ENCODE results near the gene NSL1. TPM values are rescaled to one million over a fixed set of nuclear protein-coding genes. Genes with fewer than 3 reads are reported as not detected.

NSL1 gene
- total RNA-seq, 1 donor from 2014 or later = 92.3 TPM

GRCh38 chr1:212691561-212692071 lies 100.0 kb downstream of the NSL1 start:
- no peak for TF ChIP-seq CTCF (IDR thresholded peaks at IDR 0.05)
- no peak for TF ChIP-seq POLR2AphosphoS5 (IDR thresholded peaks at IDR 0.05; ENCODE audit: insufficient read depth in 1 of 2, low read depth in 1 of 2)
- TF ChIP-seq POLR2A (IDR thresholded peaks at IDR 0.05) = no peak
- intact Hi-C loops (cut with DNase I) = no loop called here
- no peaks in the 10 kb centered on the region for H3K9me3 ChIP-seq
- no peaks in the 10 kb centered on the region for H3K36me3 ChIP-seq
- no peaks in the 10 kb centered on the region for H3K4me1 ChIP-seq
- no peak overlapping the region for H3K4me3 ChIP-seq
- no peaks in the 10 kb centered on the region for H3K27me3 ChIP-seq
- DNase-seq (ENCODE audit: extremely low spot score in 2 of 2) = peak; percentile 62 to 72
- H3K27ac ChIP-seq = no peak overlapping the region

- H3K4me1 ChIP-seq = no peaks in the 10 kb centered on the region
- H3K27ac ChIP-seq = no peak overlapping the region
- no peaks in the 10 kb centered on the region for H3K36me3 ChIP-seq
- intact Hi-C loops (cut with DNase I) = no loop called here
- no peaks in the 10 kb centered on the region for H3K9me3 ChIP-seq
- H3K27me3 ChIP-seq = no peaks in the 10 kb centered on the region
- DNase-seq (ENCODE audit: extremely low spot score in 2 of 2) = peak; percentile 64 to 93
- TF ChIP-seq POLR2A (IDR thresholded peaks at IDR 0.05) (no peak), POLR2AphosphoS5 (IDR thresholded peaks at IDR 0.05; ENCODE audit: insufficient read depth in 1 of 2, low read depth in 1 of 2) (no peak), CTCF (IDR thresholded peaks at IDR 0.05) (no peak)
- no peak overlapping the region for H3K4me3 ChIP-seq
Measured at GRCh38 chr1:212690816-212691403, 100.7 kb downstream of the NSL1 start.

- peak; percentile 46 to 47 for DNase-seq (ENCODE audit: extremely low spot score in 2 of 2)
- intact Hi-C loops (cut with DNase I) = no loop called here
- H3K36me3 ChIP-seq = no peaks in the 10 kb centered on the region
- no peaks in the 10 kb centered on the region for H3K4me1 ChIP-seq
- H3K4me3 ChIP-seq = no peak overlapping the region
- H3K9me3 ChIP-seq = no peaks in the 10 kb centered on the region
- TF ChIP-seq POLR2AphosphoS5 (IDR thresholded peaks at IDR 0.05; ENCODE audit: insufficient read depth in 1 of 2, low read depth in 1 of 2) (no peak), POLR2A (IDR thresholded peaks at IDR 0.05) (no peak)
- H3K27ac ChIP-seq = no peak overlapping the region
- H3K27me3 ChIP-seq = no peaks in the 10 kb centered on the region
Measured at GRCh38 chr1:212689758-212690529, 101.6 kb downstream of the NSL1 start.

- TF ChIP-seq POLR2AphosphoS5 (IDR thresholded peaks at IDR 0.05; ENCODE audit: insufficient read depth in 1 of 2, low read depth in 1 of 2) (no peak), POLR2A (IDR thresholded peaks at IDR 0.05) (no peak), CTCF (IDR thresholded peaks at IDR 0.05) (no peak)
- peak; percentile 52 to 56 for DNase-seq (ENCODE audit: extremely low spot score in 2 of 2)
- intact Hi-C loops (cut with DNase I) = no loop called here
- Histone ChIP-seq H3K27me3 (no peaks in the 10 kb centered on the region), H3K4me1 (no peaks in the 10 kb centered on the region), H3K27ac (no peak overlapping the region), H3K4me3 (no peak overlapping the region), H3K36me3 (no peaks in the 10 kb centered on the region), H3K9me3 (no peaks in the 10 kb centered on the region)
Measured at GRCh38 chr1:212689196-212689725, 102.3 kb downstream of the NSL1 start.

GRCh38 chr1:212688341-212689047 lies 103.1 kb downstream of the NSL1 start:
- peak; percentile 22 to 32 for DNase-seq (ENCODE audit: extremely low spot score in 2 of 2)
- intact Hi-C loops (cut with DNase I) = no loop called here
- no peaks in the 10 kb centered on the region for H3K4me1 ChIP-seq

More at GRCh38 chr1:212688341-212689047, 103.1 kb downstream of the NSL1 start:
- Histone ChIP-seq H3K9me3 (no peaks in the 10 kb centered on the region), H3K4me3 (no peak overlapping the region), H3K36me3 (no peaks in the 10 kb centered on the region), H3K27me3 (no peaks in the 10 kb centered on the region), H3K27ac (no peak overlapping the region)
- TF ChIP-seq POLR2AphosphoS5 (IDR thresholded peaks at IDR 0.05; ENCODE audit: insufficient read depth in 1 of 2, low read depth in 1 of 2) = no peak
- TF ChIP-seq POLR2A (IDR thresholded peaks at IDR 0.05) = no peak
